K562 (cell line): ENCODE data around the gene RNF19B. TPM values are rescaled to one million over a fixed set of nuclear protein-coding genes. Genes with fewer than 3 reads are reported as not detected.

Source experiments
- ATAC-seq: fragments of 200-7000 bp; cut with Tn5 transposase; 3 replicates; pipeline ENCODE4 v1.9.1; 2020; ENCODE audit warnings: moderate library complexity
- BruUV-seq: library from RNA; stranded (reverse); fragments of 400-500 nt; replicated peaks from 2 replicates; lab custom pipeline; 2021; lab: Mats Ljungman, UMichigan
- CTCF ChIA-PET: fragments of 300-600 bp; formaldehyde crosslinking; extraction: SDS; loops from one replicate; lab custom pipeline; 2021; ENCODE audit warnings: low intra/inter-chr PET ratio; lab: Yijun Ruan, JAX
- POLR2A ChIA-PET: fragments of 300-600, 350-650 bp; sonication (Branson Sonifier 250); formaldehyde crosslinking; extraction: SDS; loops from one replicate; lab custom pipeline; 2021; ENCODE audit warnings: antibody characterized with exemption, inconsistent platforms; lab: Yijun Ruan, JAX
- DNase-seq, 4 experiments: peaks; one replicate each; pipeline versions ENCODE4 v3.0.0 to v3.0.0-alpha.2; 2011 to 2018; ENCODE audit warnings: low spot score in 3 of 4, mixed read lengths in 3 of 4; ENCODE audit errors: extremely low read depth in 1 of 4
- FAIRE-seq: peaks from 2 replicates; lab custom pipeline; 2011; peaks lifted over from hg19 to GRCh38; lab: Jason Lieb, UNC
- H2AFZ ChIP-seq: 2 replicates; pipeline ENCODE4 v1.6.0; 2011; ENCODE audit warnings: low read depth, low read length, control low read depth, inconsistent platforms
- H3K27ac ChIP-seq: fragments of 200-600 bp; 3 replicates; pipeline ENCODE4 v1.8.0; 2011; ENCODE audit warnings: low read depth, mild to moderate bottlenecking, control low read depth, inconsistent platforms, low read length, moderate library complexity, mixed read lengths; ENCODE audit errors: extremely low read depth
- H3K27me3 ChIP-seq, 2 experiments: fragments of 300-600 bp in 1 of 2; 2 replicates in 1 of 2; 3 replicates in 1 of 2; pipeline versions ENCODE4 v1.6.0 to v1.8.0; 2011; ENCODE audit warnings: inconsistent platforms in 2 of 2, low read length in 2 of 2, mild to moderate bottlenecking in 1 of 2, mixed read lengths in 1 of 2, moderate library complexity in 1 of 2; ENCODE audit not compliant: control insufficient read depth in 2 of 2, insufficient read depth in 2 of 2
- H3K36me3 ChIP-seq: fragments of 300-600 bp; 3 replicates; pipeline ENCODE4 v1.8.0; 2011; ENCODE audit warnings: mild to moderate bottlenecking, low read length, inconsistent platforms; ENCODE audit not compliant: control insufficient read depth, insufficient read depth
- H3K4me1 ChIP-seq, 2 experiments: fragments of 200-600 bp in 1 of 2; replicated peaks in 1 of 2; 2 replicates in 1 of 2; 3 replicates in 1 of 2; pipeline versions ENCODE4 v1.5.1 to v1.8.0; 2011; ENCODE audit warnings: inconsistent platforms in 2 of 2, low read length in 2 of 2, mild to moderate bottlenecking in 1 of 2, mixed read lengths in 1 of 2, moderate library complexity in 1 of 2; ENCODE audit not compliant: control insufficient read depth in 2 of 2, insufficient read depth in 2 of 2
- H3K4me2 ChIP-seq: 2 replicates; pipeline ENCODE4 v1.6.1; 2011; ENCODE audit warnings: low read length, control low read depth, inconsistent platforms, mixed read lengths; ENCODE audit not compliant: insufficient read depth
- H3K4me3 ChIP-seq: fragments of 200-600 bp; sonication (generic), shearing (Covaris generic); 2 replicates; pipeline ENCODE4 v1.5.1; 2016; ENCODE audit warnings: control low read depth, inconsistent platforms
- H3K79me2 ChIP-seq: fragments of 200-600 bp; 3 replicates; pipeline ENCODE4 v1.8.0; 2011; ENCODE audit warnings: low read length, inconsistent platforms; ENCODE audit not compliant: control insufficient read depth, insufficient read depth
- H3K9ac ChIP-seq, 2 experiments: 2 replicates each; pipeline versions ENCODE4 v1.6.0 to v1.6.1; 2011; ENCODE audit warnings: low read depth in 2 of 2, low read length in 2 of 2, control low read depth in 1 of 2, inconsistent platforms in 1 of 2, mild to moderate bottlenecking in 1 of 2, mixed read lengths in 1 of 2; ENCODE audit not compliant: insufficient read depth in 1 of 2
- H3K9me1 ChIP-seq: one replicate; pipeline ENCODE4 v1.6.0; 2011; ENCODE audit warnings: inconsistent platforms, mild to moderate bottlenecking, low read length, moderate library complexity; ENCODE audit not compliant: control insufficient read depth, insufficient read depth
- H3K9me3 ChIP-seq: replicated peaks from 2 replicates; pipeline ENCODE4 v1.5.1; 2011; ENCODE audit warnings: low read depth, low read length, inconsistent platforms; ENCODE audit not compliant: control insufficient read depth, insufficient read depth
- H4K20me1 ChIP-seq: replicated peaks from 2 replicates; pipeline ENCODE4 v1.6.1; 2011; ENCODE audit warnings: low read length, inconsistent platforms, mixed read lengths; ENCODE audit not compliant: control insufficient read depth, insufficient read depth
- GTF2E2 ChIP-seq: fragments of 200-800 bp; sonication (Bioruptor generic); IDR thresholded peaks from 2 replicates; pipeline ENCODE4 v1.6.1; 2016; ENCODE audit warnings: missing genetic modification characterization, missing compliant biosample characterization
- TEAD2 ChIP-seq: fragments of 450-650 bp; IDR thresholded peaks from 2 replicates; pipeline ENCODE4 v1.6.1; 2016; ENCODE audit warnings: missing genetic modification characterization, control low read depth, missing compliant biosample characterization
- WGBS: fragments of 100-300 bp; shearing (Covaris generic); methylation state at CpG from one replicate; pipeline ENCODE4 v1.1.6; 2016; ENCODE audit warnings: low coverage, mixed read lengths; ENCODE audit not compliant: insufficient coverage; ENCODE audit errors: missing lambda C conversion rate; 5-methylcytosine and 5-hydroxymethylcytosine counted together
- in situ Hi-C: fragments of 300-500 bp; cut with MboI; formaldehyde crosslinking; loops from 4 replicates; pipeline ENCODE4 v1.15.0; 2018; ENCODE audit warnings: inconsistent platforms, mixed read lengths
- intact Hi-C: fragments of 100-400 bp; cut with micrococcal nuclease; formaldehyde crosslinking; loops from 2 replicates; pipeline ENCODE4 v1.14.2; 2022
- polyA plus RNA-seq, 8 experiments: library from polyadenylated mRNA; depleted of rRNA in 4 of 8; stranded (reverse) in 5 of 8; unstranded in 3 of 8; fragments of >200 nt; fragmentation: Nextera tagmentation in 2 of 8; fragmentation: Illumina TruSeq in 1 of 8; extraction: Ambion mirVana in 2 of 8; extraction: Trizol in 1 of 8; gene quantifications; 2 replicates each; pipeline versions ENCODE4 v1.2.1 to v1.2.3, GENCODE V29; 2011 to 2014; ENCODE audit warnings: inconsistent platforms in 1 of 8, missing spikeins in 1 of 8
- total RNA-seq, 7 experiments: library from RNA; depleted of rRNA in 6 of 7; stranded (reverse); fragments of >200 nt in 6 of 7; fragmentation: Illumina TruSeq in 2 of 7; extraction: Trizol in 2 of 7; gene quantifications; 2 replicates each; pipeline versions ENCODE4 v1.2.1 to v1.2.3, GENCODE V29; 2011 to 2021; ENCODE audit warnings: low replicate concordance in 1 of 7
- TF ChIP-seq, protein P1 (sequence below): fragments of 450-650 bp; formaldehyde crosslinking; IDR thresholded peaks from 2 replicates; pipeline ENCODE4 v1.4.0; 2022; ENCODE audit warnings: missing genetic modification characterization

Gene RNF19B
- total and polyA plus RNA-seq, 9 of the 15 experiments (the other 6 are each of a cell fraction or from before 2014, with no cell fraction given): 2.6 to 14.9 (median 10.1) TPM

DNA sequence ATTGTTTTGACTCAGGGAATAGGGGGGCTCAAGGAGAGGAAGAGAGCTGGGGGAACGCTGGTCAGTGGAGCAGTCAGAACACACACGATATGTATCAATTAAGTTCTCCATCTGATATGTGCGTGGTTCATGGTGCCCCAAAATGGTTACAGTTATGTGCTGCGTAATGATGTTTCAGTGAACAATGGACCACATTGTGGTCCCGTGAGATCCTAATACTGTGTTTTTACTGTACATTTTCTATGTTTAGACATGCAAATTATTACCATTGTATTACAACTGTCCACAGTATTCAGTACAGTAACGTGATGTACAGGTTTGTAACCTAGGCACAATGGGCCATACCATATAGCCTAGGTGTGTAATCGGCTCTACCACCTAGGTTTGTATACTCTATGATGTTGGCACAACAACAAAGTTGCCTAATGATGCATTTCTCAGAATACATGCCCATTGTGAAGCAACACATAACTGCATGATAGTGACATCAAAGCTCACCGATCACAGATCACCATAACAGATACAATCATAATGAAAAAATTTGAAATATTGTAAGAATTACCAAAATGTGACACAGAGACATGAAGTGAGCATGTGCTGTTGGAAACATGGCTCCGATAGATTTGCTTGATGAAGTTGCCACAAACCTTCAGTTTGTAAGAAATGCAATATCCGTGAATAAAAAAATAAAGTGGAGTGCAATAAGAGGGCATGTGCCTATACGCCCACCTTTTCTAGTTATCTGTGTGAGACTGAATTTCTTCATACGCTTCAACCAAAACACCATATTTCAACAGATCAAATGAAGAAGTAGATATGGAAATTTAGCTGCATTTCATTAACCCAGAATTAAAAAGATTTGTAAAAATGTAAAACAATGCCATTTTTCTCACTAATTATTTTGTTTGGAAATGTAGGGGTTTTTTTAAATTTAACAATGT lies 48.6 kb downstream of the RNF19B start:
- H3K9ac ChIP-seq: no peak overlapping the region
- H3K36me3 ChIP-seq: no peaks in the 10 kb centered on the region
- H3K79me2 ChIP-seq: no peaks in the 10 kb centered on the region
- H3K9me3 ChIP-seq: no peaks in the 10 kb centered on the region
- BruUV-seq: no TSS peak
- H3K27ac ChIP-seq: no peak overlapping the region
- CTCF ChIA-PET: no interaction called here
- peaks cover 18 to 30% of the 10 kb centered on the region in 2 experiments for H3K27me3 ChIP-seq
- intact Hi-C loops: no loop called here
- TF ChIP-seq GTF2E2 (tag): no peak
- no peak for TF ChIP-seq TEAD2 (tag)
- TF ChIP-seq, protein P1, sequence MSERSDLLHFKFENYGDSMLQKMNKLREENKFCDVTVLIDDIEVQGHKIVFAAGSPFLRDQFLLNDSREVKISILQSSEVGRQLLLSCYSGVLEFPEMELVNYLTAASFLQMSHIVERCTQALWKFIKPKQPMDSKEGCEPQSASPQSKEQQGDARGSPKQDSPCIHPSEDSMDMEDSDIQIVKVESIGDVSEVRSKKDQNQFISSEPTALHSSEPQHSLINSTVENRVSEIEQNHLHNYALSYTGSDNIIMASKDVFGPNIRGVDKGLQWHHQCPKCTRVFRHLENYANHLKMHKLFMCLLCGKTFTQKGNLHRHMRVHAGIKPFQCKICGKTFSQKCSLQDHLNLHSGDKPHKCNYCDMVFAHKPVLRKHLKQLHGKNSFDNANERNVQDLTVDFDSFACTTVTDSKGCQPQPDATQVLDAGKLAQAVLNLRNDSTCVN (CRISPR knock-in tag): no peak
- POLR2A ChIA-PET: interaction anchor here (0.6 to 1.0 kb wide), 2 partner anchors 24 to 43 kb away, joined by 3 read pairs; no protein-coding TSS in a partner anchor
- peaks cover 0 to 17% of the 10 kb centered on the region in 2 experiments; a peak in 3 of 5 replicates for H3K4me1 ChIP-seq
- DNase-seq (no peak), ATAC-seq (no peak), FAIRE-seq (no peak)
- H3K4me2 ChIP-seq: no peak overlapping the region
- H3K9me1 ChIP-seq: no peaks in the 10 kb centered on the region
- H2AFZ ChIP-seq: no peak overlapping the region
- WGBS: 22% methylated on average over 12 of the region's 12 CpGs
- no peak overlapping the region for H3K4me3 ChIP-seq
- in situ Hi-C loops: no loop called here
- H4K20me1 ChIP-seq: no peaks in the 10 kb centered on the region
